ENCODE data around the gene PLEKHA8. TPM values are rescaled to one million over a fixed set of nuclear protein-coding genes. Genes with fewer than 3 reads are reported as not detected.

Gene PLEKHA8
- total and polyA plus RNA-seq, 2 of the 8 experiments (the other 6 are each of a cell fraction or from before 2014, with no cell fraction given) = 10.7 to 44.0 TPM

GRCh38 chr7:30133736-30134610 lies 105.8 kb downstream of the PLEKHA8 start:
- Histone ChIP-seq H2BK15ac (ENCODE audit: low read length) (no peak overlapping the region), H3K23ac (ENCODE audit: insufficient read length) (no peak overlapping the region), H3K18ac (ENCODE audit: extremely low read depth, low read length) (no peak overlapping the region), H3K36me3 (ENCODE audit: control insufficient read depth in 2 of 4, insufficient read depth in 4 of 4, low read length in 3 of 4) (no peaks in the 10 kb centered on the region), H3K23me2 (ENCODE audit: low read depth, low read length) (peaks cover 11% of the 10 kb centered on the region), H3K56ac (replicated peaks; ENCODE audit: insufficient read length, low read depth, low read length) (no peak overlapping the region), H4K5ac (ENCODE audit: insufficient read length, low read depth, low read length) (no peak overlapping the region), H3K4me1 (replicated peaks in 1 of 4; ENCODE audit: control insufficient read depth in 3 of 4, insufficient read depth in 4 of 4, low read length in 3 of 4) (peaks cover 0 to 4% (median 3%) of the 10 kb centered on the region in 4 experiments; a peak in 3 of 7 replicates), H3K4me2 (ENCODE audit: insufficient read depth in 1 of 2, low read depth in 2 of 2, low read length in 2 of 2) (peak overlapping the region; percentile 70 to 93), H3K4ac (replicated peaks; ENCODE audit: insufficient read length, low read depth, low read length) (no peak overlapping the region), H3K4me3 (ENCODE audit: extremely low read depth in 1 of 4, insufficient read depth in 2 of 4, low read depth in 3 of 4, low read length in 4 of 4) (peak overlapping the region; percentile 51 to 86 (median 70)), H4K8ac (ENCODE audit: extremely low read depth, insufficient read depth, low read length) (no peak overlapping the region), H2BK20ac (ENCODE audit: low read length) (no peak overlapping the region), H2BK5ac (ENCODE audit: low read depth, low read length) (no peak overlapping the region), H3K14ac (ENCODE audit: insufficient read length) (no peak overlapping the region), H4K91ac (replicated peaks; ENCODE audit: insufficient read length, low read length) (no peak overlapping the region), H2AFZ (ENCODE audit: low read length) (peak overlapping the region; percentile 61; the same call in 1 of the 2 replicates), H4K20me1 (replicated peaks in 1 of 2; ENCODE audit: control insufficient read depth in 1 of 2, insufficient read depth in 2 of 2, low read length in 2 of 2) (no peaks in the 10 kb centered on the region), H2BK120ac (replicated peaks; ENCODE audit: low read depth, low read length) (no peak overlapping the region), H3K27ac (ENCODE audit: low read depth, low read length) (no peak overlapping the region), H3K79me1 (ENCODE audit: low read depth, low read length) (no peaks in the 10 kb centered on the region), H3K79me2 (ENCODE audit: control insufficient read depth in 1 of 2, insufficient read depth in 2 of 2, low read length in 2 of 2) (no peaks in the 10 kb centered on the region), H2BK12ac (ENCODE audit: low read depth, low read length) (no peak overlapping the region), H3K27me3 (replicated peaks in 1 of 4; ENCODE audit: control insufficient read depth in 3 of 4, extremely low read depth in 1 of 4, insufficient read depth in 3 of 4, low read length in 3 of 4) (peaks cover 3 to 19% (median 16%) of the 10 kb centered on the region in 4 experiments), H3K9ac (replicated peaks in 1 of 4; ENCODE audit: extremely low read depth in 1 of 4, low read depth in 3 of 4, low read length in 3 of 4) (peak overlapping the region in 1 of 4 experiments; percentile 65; a peak in 1 of 7 replicates), H3K9me3 (ENCODE audit: insufficient read depth in 2 of 2, low read depth in 1 of 2, low read length in 1 of 2) (no peaks in the 10 kb centered on the region), H2AK5ac (ENCODE audit: low read depth, low read length) (no peak overlapping the region)
- 50% methylated on average over 13 of the region's 13 CpGs; no CpG with 5 or more reads in 1 of the 2 experiments for WGBS, 2 experiments (ENCODE audit: extremely low coverage in 1 of 2, insufficient coverage in 1 of 2, insufficient read length in 1 of 2, insufficient replicate concordance in 2 of 2, low coverage in 1 of 2, low lambda C conversion rate in 2 of 2, missing lambda C conversion rate in 1 of 2)
- ChIA-PET CTCF (ENCODE audit: partially characterized antibody) (interaction anchor here (0.6 to 1.2 kb wide), 5 partner anchors 10 to 376 kb away, joined by 3 to 4 read pairs (median 3); no protein-coding TSS in a partner anchor), POLR2A (ENCODE audit: partially characterized antibody) (interaction anchor here (0.7 to 1.2 kb wide), 5 partner anchors 8 to 354 kb away, joined by 3 to 4 read pairs (median 3); partner anchors contain the start of gene FKBP14)
- no peak for DNase-seq (ENCODE audit: low read depth in 1 of 2, low spot score in 2 of 2)
- peak; percentile 32 for FAIRE-seq
- TF ChIP-seq SUZ12 (IDR thresholded peaks at IDR 0.05; ENCODE audit: low read length) (no peak), ZNF274 (IDR thresholded peaks at IDR 0.05; ENCODE audit: borderline replicate concordance, extremely low read depth, low read length) (no peak), TBP (IDR thresholded peaks at IDR 0.05; ENCODE audit: low read depth, low read length) (0 out of 2 replicates have a peak, but pooled peaks have one; percentile 15)
